HG03045 (cell line): ENCODE results near the gene NISCH.

ENCODE experiments used
- ATAC-seq: cut with Tn5 transposase; IDR thresholded peaks from one replicate; pipeline ENCODE4 v1.9.1; 2021; ENCODE audit warnings: mild to moderate bottlenecking, moderate library complexity; ENCODE audit not compliant: unreplicated experiment

The NISCH gene

GRCh38 chr3:52509753-52510328 is 54.4 kb downstream of the NISCH start:
- ATAC-seq: no peak

DNA sequence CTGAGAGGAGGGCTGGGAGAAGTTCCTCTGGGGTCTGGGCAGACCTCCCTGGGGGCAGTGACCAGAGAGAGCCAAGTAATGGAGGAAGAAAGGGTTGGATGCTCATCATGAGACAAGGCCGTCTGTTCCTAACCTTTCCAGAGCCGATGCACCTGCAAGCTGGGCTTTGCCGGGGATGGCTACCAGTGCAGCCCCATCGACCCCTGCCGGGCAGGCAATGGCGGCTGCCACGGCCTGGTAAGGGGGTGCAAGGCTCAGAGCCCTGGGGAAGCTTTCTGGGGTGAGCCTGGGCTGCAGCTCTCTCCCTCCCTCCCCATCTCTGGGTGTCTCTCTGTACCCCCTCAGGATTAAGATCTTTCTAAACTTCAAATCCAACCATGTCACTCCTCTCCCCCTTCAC is 56.1 kb downstream of the NISCH start:
- no peak for ATAC-seq

- no peak for ATAC-seq
Measured at GRCh38 chr3:52512105-52512504, 56.7 kb downstream of the NISCH start.

DNA sequence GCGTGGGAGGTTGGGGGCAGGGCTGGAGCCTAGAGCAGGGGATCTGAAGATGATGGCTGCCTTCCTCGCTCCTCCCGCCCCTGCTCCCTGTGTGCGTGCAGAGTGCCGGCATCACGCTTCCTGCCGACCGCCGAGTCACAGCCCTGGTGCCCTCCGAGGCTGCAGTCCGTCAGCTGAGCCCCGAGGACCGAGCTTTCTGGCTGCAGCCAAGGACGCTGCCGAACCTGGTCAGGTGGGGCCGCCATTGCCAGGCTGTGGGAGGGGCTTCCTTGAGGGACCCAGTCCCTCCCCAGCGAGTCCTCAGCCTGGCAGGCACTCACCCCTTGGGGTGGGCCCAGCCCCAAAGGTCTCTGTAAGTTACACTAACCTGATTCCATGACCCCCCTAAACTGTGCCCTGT is 57.3 kb downstream of the NISCH start:
- ATAC-seq: no peak

DNA sequence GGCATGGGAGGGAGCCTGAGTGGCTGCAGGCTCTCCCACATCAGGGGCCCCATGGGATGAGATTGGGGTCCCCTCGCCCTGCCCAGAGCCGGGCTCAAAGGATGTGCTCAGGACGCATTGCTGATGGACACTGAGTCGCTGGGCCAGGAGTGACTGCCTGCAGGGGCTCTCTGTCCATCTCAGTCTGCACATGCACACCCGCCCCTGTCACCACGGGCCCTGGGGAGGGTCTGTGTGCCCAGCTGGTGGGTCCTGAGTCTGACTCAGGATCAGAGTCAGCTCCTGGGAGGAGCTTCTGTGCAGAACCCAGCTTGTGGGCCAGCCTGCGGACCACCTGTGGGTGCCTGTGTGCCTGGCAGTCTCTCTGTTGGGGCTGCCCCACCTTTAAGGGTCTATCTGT is 57.9 kb downstream of the NISCH start:
- no peak for ATAC-seq

GRCh38 chr3:52514576-52514975 is 59.2 kb downstream of the NISCH start:
- no peak for ATAC-seq

GRCh38 chr3:52515192-52515591 is 59.8 kb downstream of the NISCH start:
- no peak for ATAC-seq

- ATAC-seq: no peak
Measured at GRCh38 chr3:52516509-52517195, 61.2 kb downstream of the NISCH start.

DNA sequence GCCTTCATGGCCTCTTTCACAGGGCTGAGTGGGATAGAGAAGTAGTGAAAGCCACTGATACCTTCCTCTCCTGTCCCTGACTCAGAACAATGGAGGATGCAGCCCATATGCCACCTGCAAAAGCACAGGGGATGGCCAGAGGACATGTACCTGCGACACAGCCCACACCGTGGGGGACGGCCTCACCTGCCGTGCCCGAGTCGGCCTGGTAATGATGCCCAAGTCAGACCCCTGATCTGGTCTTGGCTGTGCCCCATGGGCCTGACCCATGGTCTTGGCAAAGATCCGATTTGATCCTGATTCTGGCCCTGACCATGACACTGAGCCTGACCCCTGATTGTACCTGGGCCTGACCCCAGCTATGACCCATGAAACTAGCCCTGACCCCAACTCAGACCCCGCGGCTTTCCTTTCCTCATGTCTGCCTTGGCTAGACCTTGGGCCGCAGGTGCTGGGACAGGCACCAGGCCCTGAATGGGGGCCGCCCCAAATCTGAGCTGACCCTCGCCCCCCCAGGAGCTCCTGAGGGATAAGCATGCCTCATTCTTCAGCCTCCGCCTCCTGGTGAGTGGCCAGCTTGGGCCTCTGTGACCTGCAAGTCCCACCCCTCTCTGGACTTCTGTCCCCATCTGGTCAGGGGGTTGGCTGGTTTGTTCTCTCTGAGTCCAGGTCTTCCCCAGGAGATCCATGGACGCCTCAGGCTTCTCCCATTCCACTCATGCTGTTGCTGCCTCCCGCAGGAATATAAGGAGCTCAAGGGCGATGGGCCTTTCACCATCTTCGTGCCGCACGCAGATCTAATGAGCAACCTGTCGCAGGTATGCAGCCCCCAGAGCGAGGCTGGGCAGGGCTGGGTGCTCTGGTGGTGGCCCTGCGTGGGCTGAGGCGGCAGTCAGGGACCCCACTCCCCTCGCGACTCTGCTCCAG is 62.7 kb downstream of the NISCH start:
- no peak for ATAC-seq

DNA sequence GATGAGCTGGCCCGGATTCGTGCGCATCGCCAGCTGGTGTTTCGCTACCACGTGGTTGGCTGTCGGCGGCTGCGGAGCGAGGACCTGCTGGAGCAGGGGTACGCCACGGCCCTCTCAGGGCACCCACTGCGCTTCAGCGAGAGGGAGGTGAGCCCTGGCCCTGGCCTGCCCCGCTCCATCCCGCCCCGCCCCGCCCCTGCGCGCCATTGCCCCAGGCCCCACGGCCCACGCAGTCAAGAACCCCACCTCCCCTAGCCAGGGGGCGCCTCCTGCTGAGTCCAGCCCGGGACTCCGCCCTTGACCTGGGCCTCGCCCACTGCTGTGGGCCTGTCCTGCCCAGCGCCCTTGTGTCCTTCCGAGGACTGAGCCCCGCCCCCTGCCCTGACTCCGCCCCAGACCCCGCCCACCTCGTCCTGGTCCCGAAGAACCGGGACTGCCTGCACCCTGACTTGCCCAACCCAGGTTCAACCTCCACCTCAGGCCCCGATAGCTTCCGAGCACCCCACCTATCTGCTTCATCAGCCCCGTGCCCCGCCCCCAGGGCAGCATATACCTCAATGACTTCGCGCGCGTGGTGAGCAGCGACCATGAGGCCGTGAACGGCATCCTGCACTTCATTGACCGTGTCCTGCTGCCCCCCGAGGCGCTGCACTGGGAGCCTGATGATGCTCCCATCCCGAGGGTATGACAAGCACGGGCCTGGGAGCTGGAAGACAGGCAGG is 63.5 kb downstream of the NISCH start:
- no peak for ATAC-seq

GRCh38 chr3:52519445-52520140 is 64.2 kb downstream of the NISCH start:
- no peak for ATAC-seq

DNA sequence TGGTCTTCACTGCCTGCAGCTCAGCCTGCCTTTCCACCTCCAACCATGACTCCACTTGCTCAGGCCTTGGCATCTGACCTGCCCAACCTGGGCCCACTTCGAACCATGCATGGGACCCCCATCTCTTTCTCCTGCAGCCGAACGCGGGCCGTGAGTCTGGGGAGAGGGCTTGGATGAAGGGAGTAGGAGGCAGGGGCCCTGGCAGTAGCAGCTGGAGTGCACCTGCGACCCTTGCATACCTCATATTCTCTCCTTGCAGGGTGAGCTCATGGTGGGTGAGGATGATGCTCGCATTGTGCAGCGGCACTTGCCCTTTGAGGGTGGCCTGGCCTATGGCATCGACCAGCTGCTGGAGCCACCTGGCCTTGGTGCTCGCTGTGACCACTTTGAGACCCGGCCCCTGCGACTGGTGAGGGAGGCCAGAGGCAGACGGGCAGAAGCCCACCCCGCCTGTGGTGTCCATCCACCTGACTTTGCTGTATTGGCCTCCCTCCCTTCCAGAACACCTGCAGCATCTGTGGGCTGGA is 64.8 kb downstream of the NISCH start:
- ATAC-seq: no peak

DNA sequence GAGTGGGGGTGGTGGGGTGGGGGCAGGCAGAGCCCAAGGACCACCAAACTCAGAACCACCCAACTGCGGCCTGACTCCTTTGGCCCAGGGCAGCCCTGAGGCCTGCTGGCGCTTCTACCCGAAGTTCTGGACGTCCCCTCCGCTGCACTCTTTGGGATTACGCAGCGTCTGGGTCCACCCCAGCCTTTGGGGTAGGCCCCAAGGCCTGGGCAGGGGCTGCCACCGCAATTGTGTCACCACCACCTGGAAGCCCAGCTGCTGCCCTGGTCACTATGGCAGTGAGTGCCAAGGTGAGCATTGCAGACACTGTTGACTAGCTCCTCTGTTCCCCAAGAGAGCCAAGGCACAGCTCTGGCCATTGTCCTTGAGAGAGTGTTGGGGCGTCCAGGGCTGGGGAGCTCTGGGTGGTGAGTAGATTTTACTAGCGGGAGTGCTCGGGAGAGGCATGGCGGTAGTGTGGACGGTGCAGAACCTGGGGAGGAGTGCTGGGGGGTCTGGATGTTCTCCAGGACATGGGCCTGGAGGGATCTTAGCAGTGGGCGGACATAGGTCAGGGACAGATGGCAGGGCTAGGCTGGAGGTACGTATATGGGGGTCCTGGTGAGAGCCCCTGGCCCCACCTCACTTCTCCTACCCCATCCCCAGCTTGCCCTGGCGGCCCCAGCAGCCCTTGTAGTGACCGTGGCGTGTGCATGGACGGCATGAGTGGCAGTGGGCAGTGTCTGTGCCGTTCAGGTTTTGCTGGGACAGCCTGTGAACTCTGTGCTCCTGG is 65.5 kb downstream of the NISCH start:
- ATAC-seq: no peak

DNA sequence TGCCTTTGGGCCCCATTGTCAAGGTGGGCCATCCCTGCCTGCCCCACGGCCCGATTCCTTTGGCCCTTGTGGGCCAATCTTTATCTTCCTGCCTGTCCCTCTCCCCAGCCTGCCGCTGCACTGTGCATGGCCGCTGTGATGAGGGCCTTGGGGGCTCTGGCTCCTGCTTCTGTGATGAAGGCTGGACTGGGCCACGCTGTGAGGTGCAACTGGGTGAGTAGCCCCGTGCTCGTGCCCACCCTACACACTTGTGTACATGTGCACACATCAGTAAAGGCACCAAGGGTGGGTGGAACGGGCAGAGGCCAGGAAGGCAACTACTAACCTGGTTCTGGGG is 66.1 kb downstream of the NISCH start:
- ATAC-seq: no peak

DNA sequence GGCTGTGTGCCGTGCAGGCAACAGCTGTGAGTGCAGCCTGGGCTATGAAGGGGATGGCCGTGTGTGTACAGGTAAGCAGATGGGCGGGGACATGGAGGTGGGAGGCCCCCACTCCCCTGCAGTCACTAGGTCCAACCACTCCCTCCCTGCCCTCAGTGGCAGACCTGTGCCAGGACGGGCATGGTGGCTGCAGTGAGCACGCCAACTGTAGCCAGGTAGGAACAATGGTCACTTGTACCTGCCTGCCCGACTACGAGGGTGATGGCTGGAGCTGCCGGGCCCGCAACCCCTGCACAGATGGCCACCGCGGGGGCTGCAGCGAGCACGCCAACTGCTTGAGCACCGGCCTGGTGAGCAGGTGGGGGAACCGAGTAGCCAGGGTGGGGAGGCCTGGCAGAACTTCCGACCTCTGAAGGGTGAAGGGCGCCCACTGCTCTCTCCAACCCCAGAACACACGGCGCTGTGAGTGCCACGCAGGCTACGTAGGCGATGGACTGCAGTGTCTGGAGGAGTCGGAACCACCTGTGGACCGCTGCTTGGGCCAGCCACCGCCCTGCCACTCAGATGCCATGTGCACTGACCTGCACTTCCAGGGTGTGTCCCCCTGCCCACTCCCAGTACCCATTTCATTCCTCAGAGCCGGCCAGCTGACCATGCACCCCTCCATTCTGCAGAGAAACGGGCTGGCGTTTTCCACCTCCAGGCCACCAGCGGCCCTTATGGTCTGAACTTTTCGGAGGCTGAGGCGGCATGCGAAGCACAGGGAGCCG is 66.7 kb downstream of the NISCH start:
- no peak for ATAC-seq

DNA sequence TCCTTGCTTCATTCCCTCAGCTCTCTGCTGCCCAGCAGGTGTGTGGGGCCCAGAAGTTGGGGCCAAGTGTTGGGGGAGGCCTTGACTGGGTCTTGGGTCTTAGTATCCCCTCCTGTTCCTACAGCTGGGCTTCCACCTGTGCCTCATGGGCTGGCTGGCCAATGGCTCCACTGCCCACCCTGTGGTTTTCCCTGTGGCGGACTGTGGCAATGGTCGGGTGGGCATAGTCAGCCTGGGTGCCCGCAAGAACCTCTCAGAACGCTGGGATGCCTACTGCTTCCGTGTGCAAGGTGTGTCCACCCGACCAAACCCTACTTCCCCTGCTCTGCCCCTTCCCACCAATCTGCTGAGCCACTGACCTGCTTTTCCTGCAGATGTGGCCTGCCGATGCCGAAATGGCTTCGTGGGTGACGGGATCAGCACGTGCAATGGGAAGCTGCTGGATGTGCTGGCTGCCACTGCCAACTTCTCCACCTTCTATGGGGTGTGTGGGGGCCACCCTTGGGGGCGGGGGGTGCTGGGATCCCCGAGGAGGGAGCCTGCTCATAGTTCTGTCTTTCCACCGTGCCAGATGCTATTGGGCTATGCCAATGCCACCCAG is 67.3 kb downstream of the NISCH start:
- ATAC-seq: no peak

DNA sequence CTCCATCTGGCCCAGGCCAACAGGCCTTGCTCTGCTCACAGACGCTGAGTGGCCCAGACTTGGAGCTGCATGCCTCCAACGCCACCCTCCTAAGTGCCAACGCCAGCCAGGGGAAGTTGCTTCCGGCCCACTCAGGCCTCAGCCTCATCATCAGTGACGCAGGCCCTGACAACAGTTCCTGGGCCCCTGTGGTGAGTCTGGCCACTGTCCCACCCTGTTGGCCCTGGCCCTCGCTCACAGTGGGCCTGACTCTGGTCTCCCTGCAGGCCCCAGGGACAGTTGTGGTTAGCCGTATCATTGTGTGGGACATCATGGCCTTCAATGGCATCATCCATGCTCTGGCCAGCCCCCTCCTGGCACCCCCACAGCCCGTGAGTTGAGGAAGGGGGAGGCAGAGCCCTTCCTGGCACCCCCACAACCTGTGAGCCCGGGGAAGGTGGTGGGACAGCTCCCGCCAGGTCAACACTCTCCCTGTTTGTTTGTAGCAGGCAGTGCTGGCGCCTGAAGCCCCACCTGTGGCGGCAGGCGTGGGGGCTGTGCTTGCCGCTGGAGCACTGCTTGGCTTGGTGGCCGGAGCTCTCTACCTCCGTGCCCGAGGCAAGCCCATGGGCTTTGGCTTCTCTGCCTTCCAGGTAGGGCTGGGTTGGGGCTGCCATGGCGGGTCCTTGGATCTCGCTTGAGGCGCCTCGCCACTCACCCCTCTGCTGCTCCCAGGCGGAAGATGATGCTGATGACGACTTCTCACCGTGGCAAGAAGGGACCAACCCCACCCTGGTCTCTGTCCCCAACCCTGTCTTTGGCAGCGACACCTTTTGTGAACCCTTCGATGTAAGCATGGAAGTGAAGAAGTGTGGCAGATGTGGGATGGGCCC is 68.2 kb downstream of the NISCH start:
- no peak for ATAC-seq
